AG04449 (cell line): ENCODE results near the gene ABCC5.

Experiments
- CTCF ChIA-PET: fragments of 350-600 bp; formaldehyde crosslinking; extraction: SDS; loops from one replicate; lab custom pipeline; 2021; ENCODE audit warnings: antibody characterized with exemption; lab: Yijun Ruan, JAX
- POLR2A ChIA-PET: fragments of 400-600, 350-600 bp; formaldehyde crosslinking; extraction: SDS; loops from one replicate; lab custom pipeline; 2020; ENCODE audit warnings: antibody characterized with exemption, inconsistent platforms; lab: Yijun Ruan, JAX
- DNase-seq: peaks from one replicate; pipeline ENCODE4 v3.0.0-alpha.2; 2010; ENCODE audit warnings: low read depth, low spot score
- H3K4me3 ChIP-seq: 2 replicates; pipeline ENCODE4 v1.5.1; 2011; ENCODE audit warnings: low read depth, mild to moderate bottlenecking, control low read depth, low read length
- TF ChIP-seq, protein P1 (sequence below): IDR thresholded peaks from one replicate; pipeline ENCODE4 v1.5.1; 2011; ENCODE audit warnings: mild to moderate bottlenecking, moderate library complexity, low read length, control low read depth, inconsistent platforms; ENCODE audit not compliant: insufficient read depth; ENCODE audit errors: missing control alignments

ABCC5 gene

GRCh38 chr3:184016811-184017671 lies 643 bp downstream of the ABCC5 start:
- ChIA-PET CTCF (interaction anchor here (0.7 to 5.0 kb wide), 28 partner anchors 9 to 134 kb away, joined by 3 to 73 read pairs (median 4); partner anchors contain the start of genes EIF2B5 and PARL), POLR2A (interaction anchor here (1.0 to 1.2 kb wide), 2 partner anchors 11 to 14 kb away, joined by 3 to 7 read pairs; no protein-coding TSS in a partner anchor)
- no peak for DNase-seq

GRCh38 chr3:184016169-184016570 lies 1.5 kb downstream of the ABCC5 start:
- POLR2A ChIA-PET: no interaction called here
- no peak for DNase-seq
- H3K4me3 ChIP-seq: no peak overlapping the region
- CTCF ChIA-PET: interaction anchor here (0.7 to 5.0 kb wide), 14 partner anchors 9 to 234 kb away, joined by 3 to 73 read pairs (median 4); partner anchors contain the start of genes EEF1AKMT4 and PARL
- TF ChIP-seq, protein P1, sequence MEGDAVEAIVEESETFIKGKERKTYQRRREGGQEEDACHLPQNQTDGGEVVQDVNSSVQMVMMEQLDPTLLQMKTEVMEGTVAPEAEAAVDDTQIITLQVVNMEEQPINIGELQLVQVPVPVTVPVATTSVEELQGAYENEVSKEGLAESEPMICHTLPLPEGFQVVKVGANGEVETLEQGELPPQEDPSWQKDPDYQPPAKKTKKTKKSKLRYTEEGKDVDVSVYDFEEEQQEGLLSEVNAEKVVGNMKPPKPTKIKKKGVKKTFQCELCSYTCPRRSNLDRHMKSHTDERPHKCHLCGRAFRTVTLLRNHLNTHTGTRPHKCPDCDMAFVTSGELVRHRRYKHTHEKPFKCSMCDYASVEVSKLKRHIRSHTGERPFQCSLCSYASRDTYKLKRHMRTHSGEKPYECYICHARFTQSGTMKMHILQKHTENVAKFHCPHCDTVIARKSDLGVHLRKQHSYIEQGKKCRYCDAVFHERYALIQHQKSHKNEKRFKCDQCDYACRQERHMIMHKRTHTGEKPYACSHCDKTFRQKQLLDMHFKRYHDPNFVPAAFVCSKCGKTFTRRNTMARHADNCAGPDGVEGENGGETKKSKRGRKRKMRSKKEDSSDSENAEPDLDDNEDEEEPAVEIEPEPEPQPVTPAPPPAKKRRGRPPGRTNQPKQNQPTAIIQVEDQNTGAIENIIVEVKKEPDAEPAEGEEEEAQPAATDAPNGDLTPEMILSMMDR: no peak

More at GRCh38 chr3:184016811-184017671, 643 bp downstream of the ABCC5 start:
- peak overlapping the region; percentile 98 for H3K4me3 ChIP-seq
- TF ChIP-seq, protein P1: peak; percentile 56

GRCh38 chr3:184015381-184016019 lies 2.2 kb downstream of the ABCC5 start:
- POLR2A ChIA-PET: no interaction called here
- no peak for DNase-seq
- CTCF ChIA-PET: interaction anchor here (0.6 to 5.0 kb wide), 13 partner anchors 9 to 234 kb away, joined by 3 to 73 read pairs (median 6); partner anchors contain the start of gene EEF1AKMT4
- TF ChIP-seq, protein P1: no peak
- no peak overlapping the region for H3K4me3 ChIP-seq

DNA sequence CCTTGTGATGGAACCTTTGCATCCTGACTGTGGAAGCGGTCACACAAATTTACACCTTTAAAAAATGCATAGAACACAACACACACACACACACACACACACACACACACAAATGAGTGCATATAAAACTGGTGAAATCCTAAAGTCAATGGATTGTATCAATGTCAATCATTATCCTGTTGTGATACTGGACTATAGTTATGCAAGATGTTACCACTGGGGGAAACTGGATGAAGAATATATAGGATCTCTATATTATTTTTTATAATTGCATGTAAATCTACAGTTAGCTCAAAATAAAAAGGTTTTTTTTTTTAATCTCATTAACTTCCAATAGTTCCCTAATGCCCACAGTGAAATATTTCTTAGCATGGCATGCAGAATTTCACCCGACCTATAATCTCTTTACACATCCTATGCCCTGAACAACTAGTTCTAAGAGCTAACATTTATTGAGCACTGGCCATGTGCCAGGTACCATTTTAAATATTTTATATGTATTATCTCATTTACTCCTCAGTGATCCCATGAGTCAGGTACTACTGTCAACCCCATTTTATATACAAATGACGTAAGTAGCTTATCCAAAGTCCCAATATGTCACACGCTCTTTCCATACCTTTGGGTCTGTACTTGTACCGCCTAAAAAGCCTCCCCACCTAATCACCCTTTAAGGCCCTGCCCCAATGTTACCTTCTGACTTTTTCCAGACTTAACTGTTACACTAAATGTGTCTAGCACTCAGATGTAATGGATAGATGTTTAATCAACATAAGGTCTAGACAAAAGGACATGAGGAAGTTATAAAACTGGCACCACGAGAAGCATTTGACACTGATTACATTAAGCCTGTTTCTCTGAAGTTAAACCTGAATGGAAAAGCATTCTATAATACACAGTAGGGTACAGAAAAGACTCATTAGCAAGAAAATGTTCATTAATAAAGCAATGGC lies 5.5 kb downstream of the ABCC5 start:
- TF ChIP-seq, protein P1: no peak
- no peak for DNase-seq
- ChIA-PET POLR2A (no interaction called here), CTCF (interaction anchor here (1.0 to 1.9 kb wide), 4 partner anchors 14 to 238 kb away, joined by 3 to 6 read pairs (median 4); partner anchors contain the start of genes EEF1AKMT4 and PARL)
- no peak overlapping the region for H3K4me3 ChIP-seq

GRCh38 chr3:184011230-184011876 lies 6.3 kb downstream of the ABCC5 start:
- peak; percentile 28 for DNase-seq
- H3K4me3 ChIP-seq: no peak overlapping the region
- ChIA-PET CTCF (interaction anchor here (0.6 to 1.9 kb wide), 3 partner anchors 105 to 238 kb away, joined by 4 to 6 read pairs (median 5); partner anchors contain the start of genes EEF1AKMT4 and PARL), POLR2A (no interaction called here)
- TF ChIP-seq, protein P1: no peak
